Epithelial cell of proximal tubule (primary cell): ENCODE data around the gene LIPC. TPM values are rescaled to one million over a fixed set of nuclear protein-coding genes. Genes with fewer than 3 reads are reported as not detected.
A peak's percentile ranks its signal among the peaks of the same experiment; 100 is the strongest.

ENCODE experiments used
- DNase-seq: peaks from one replicate; pipeline ENCODE4 v3.0.0-alpha.2; 2011; ENCODE audit warnings: low read depth
- H3K4me3 ChIP-seq: 2 replicates; pipeline ENCODE4 v1.5.1; 2011; ENCODE audit warnings: low read depth, mild to moderate bottlenecking, low read length
- total RNA-seq: library from RNA; depleted of rRNA; stranded (reverse); fragments of >200 nt; gene quantifications from 2 replicates; pipeline ENCODE4 v1.2.3, GENCODE V29; 2015
- TF ChIP-seq, protein P1 (sequence below): conservative IDR thresholded peaks from 2 replicates; pipeline ENCODE4 v1.5.1; 2012; ENCODE audit warnings: low read depth, mild to moderate bottlenecking, low read length

The LIPC gene
- total RNA-seq, 1 donor from 2014 or later = 12.9 TPM

DNA sequence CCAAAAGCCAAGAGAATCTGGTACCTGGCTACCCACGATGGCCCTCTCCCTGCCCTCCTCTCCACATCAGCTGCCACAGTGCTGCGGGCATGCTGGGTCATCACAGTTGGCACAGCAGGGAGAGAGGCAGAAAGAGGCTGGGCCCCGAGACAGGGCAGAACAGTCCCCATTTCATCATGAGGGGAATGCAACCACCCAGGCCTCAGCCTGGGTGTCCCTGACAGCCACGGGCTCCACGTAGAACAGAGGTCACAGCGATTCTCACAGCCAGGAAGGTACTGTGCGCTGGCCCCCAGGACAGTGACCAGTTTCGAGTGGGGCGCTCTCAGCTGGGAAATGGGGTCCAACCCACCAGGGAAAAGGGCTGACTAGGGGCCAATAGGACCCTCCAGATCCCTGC lies 6.3 kb downstream of the LIPC start:
- H3K4me3 ChIP-seq = no peak overlapping the region
- TF ChIP-seq, protein P1, sequence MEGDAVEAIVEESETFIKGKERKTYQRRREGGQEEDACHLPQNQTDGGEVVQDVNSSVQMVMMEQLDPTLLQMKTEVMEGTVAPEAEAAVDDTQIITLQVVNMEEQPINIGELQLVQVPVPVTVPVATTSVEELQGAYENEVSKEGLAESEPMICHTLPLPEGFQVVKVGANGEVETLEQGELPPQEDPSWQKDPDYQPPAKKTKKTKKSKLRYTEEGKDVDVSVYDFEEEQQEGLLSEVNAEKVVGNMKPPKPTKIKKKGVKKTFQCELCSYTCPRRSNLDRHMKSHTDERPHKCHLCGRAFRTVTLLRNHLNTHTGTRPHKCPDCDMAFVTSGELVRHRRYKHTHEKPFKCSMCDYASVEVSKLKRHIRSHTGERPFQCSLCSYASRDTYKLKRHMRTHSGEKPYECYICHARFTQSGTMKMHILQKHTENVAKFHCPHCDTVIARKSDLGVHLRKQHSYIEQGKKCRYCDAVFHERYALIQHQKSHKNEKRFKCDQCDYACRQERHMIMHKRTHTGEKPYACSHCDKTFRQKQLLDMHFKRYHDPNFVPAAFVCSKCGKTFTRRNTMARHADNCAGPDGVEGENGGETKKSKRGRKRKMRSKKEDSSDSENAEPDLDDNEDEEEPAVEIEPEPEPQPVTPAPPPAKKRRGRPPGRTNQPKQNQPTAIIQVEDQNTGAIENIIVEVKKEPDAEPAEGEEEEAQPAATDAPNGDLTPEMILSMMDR = no peak
- DNase-seq = no peak

DNA sequence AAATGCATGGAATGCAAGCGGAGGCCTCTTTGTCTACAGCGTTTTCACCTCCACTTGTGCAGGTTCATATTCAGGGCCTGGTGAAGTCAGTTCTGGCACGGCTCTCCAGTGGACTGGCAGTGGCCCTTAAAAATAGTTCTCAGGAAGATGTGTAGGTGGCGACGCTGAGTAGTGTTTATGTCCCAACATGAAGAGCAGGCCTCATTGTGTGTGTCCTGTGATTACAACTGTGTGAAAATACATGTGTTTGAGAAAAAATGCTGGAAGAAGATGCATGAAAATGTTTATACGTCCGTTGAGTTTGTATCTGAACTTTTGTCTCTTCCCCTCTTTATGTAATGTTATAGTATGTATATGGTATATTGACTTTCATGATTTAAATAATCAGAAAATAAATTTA lies 7.2 kb downstream of the LIPC start:
- no peak overlapping the region for H3K4me3 ChIP-seq
- TF ChIP-seq, protein P1 = peak; percentile 50
- no peak for DNase-seq

DNA sequence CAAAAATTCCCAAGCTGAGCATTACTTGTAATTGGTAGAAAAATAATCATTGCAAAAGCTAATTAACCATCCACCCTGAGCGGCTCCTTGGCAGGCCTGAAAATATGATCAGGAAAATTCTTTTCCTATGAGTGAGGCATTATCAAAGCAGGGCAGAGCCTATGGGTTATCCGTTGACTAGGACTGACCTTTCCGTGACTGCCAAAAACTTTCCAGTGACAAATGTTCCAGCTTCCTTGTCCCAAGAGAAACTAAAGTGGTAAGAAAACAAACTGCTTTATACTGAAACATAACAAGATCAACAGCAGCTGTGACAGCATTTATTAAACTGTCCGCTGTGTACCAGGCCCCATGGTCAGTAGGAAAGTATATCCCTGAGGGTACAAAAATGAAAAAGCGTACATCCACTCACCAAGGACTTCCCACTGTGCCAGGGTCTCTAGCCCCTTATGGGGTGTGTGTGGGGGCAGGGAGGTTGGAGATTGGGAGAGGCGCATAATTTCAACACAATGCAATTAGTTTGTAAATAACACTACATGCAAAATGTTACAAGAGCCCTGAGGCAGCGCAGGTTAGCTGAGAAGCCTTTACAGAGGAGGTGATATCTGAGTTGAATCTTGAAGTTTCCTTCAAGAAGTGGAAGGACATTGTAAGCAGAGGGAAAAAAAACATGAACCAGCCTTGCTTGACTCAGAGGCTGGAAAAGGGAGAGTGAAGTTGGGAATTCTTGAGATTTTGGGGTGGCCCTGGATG lies 8.5 kb downstream of the LIPC start:
- no peak overlapping the region for H3K4me3 ChIP-seq
- peak; percentile 78 for DNase-seq
- TF ChIP-seq, protein P1 = no peak

DNA sequence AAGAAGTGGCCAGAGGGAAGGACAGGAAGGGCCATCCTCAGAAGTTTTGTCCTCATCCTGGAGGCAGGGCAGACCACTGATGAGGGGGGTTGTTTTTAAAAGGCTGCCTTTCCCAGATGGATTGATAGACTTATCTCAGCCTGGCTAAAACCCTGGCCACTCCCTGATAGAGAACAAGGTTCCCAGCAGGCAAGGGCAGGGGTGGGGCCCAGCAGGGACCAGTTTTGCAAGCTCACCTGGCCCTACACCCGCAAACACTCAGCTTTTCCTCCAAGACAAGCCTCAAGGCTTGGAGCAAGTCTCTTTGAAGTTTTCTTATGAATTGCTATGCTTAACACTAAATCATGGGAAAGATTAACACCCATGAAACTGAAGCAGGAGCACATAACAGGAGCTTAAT lies 9.1 kb downstream of the LIPC start:
- DNase-seq = no peak
- H3K4me3 ChIP-seq = no peak overlapping the region
- TF ChIP-seq, protein P1 = no peak

DNA sequence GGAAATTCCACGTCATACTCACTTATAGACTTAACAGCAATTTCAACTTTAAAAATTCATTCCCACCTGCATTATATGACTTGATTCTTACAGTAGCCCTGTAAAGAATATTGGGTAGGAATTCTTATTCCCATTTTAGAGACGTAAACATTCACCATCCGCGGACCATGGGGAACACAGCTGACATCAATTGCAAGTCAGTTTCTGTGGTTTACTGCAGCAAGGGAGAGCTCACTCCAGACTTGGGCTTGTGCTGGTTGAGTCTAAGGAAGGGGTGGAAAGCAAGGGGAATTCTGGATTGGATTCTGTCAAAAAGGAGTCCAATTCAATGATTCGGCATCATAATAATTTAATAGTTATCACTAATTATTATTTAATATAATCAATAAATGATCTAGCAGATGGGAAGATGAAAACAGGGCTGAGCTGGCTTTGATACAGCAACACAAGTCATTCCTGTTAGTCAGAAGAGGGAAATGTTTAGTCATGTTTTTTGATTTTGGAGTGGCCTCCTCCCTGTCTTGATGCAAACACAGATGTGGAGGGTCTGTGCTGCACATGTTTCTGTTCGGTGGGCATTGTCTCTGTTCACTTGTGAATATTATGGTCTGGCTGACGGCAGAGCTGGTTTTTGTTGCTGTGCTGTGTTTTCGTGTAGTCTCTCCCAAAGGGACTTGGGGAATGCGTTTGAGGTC lies 9.7 kb downstream of the LIPC start:
- DNase-seq = no peak
- TF ChIP-seq, protein P1 = no peak
- no peak overlapping the region for H3K4me3 ChIP-seq

DNA sequence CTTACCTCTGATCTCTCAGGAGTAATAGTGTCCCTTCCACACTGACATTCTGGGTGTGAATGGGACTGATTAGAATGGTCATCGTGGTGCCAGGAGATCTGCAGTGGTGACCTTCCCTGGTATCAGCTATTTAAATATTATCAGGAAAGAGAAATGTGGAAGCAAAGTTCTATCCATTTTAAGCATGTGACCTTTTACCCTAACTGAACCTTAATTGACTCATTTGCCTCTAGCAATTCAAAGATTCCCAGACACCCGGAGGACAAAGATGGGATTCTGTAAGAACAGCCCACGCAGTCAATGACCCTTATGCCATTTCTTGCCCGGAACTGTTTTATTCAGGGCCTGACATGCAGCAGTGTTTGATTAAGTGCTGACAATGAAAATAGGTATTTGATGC lies 10.3 kb downstream of the LIPC start:
- TF ChIP-seq, protein P1 = no peak
- no peak overlapping the region for H3K4me3 ChIP-seq
- no peak for DNase-seq
